Loucy (cell line): ENCODE data around the gene PID1.

Experiments
- EZH2phosphoT487 ChIP-seq: fragments of 200-600 bp; IDR thresholded peaks from 2 replicates; pipeline ENCODE4 v1.6.1; 2018; ENCODE audit warnings: antibody characterized with exemption, mild to moderate bottlenecking, moderate library complexity, borderline replicate concordance
- TF ChIP-seq, protein P1 (sequence below): fragments of 200-600 bp; sonication (generic); conservative IDR thresholded peaks from 2 replicates; pipeline ENCODE4 v1.5.1; 2014; ENCODE audit warnings: mild to moderate bottlenecking, antibody characterized with exemption, low read length

- TF ChIP-seq, protein P1, sequence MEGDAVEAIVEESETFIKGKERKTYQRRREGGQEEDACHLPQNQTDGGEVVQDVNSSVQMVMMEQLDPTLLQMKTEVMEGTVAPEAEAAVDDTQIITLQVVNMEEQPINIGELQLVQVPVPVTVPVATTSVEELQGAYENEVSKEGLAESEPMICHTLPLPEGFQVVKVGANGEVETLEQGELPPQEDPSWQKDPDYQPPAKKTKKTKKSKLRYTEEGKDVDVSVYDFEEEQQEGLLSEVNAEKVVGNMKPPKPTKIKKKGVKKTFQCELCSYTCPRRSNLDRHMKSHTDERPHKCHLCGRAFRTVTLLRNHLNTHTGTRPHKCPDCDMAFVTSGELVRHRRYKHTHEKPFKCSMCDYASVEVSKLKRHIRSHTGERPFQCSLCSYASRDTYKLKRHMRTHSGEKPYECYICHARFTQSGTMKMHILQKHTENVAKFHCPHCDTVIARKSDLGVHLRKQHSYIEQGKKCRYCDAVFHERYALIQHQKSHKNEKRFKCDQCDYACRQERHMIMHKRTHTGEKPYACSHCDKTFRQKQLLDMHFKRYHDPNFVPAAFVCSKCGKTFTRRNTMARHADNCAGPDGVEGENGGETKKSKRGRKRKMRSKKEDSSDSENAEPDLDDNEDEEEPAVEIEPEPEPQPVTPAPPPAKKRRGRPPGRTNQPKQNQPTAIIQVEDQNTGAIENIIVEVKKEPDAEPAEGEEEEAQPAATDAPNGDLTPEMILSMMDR = no peak
- no peak for TF ChIP-seq EZH2phosphoT487
These were observed 52.7 kb downstream of the PID1 start for GRCh38 chr2:229218329-229218921.
